ENCODE data around the gene NUDT8. TPM values are rescaled to one million over a fixed set of nuclear protein-coding genes. Genes with fewer than 3 reads are reported as not detected.

NUDT8 gene
- total and polyA plus RNA-seq, 10 of the 15 experiments (the other 5 are each of a cell fraction or from before 2014, with no cell fraction given), result 0.32 to 18.2 (median 9.8) TPM

GRCh38 chr11:67612751-67613150, 17.0 kb downstream of the NUDT8 start:
- RAD21 ChIA-PET (ENCODE audit: unreplicated experiment), result interaction anchor here (1.8 to 2.9 kb wide), 3 partner anchors 17 to 47 kb away, joined by 5 to 26 read pairs (median 21); partner anchors contain the start of genes GSTP1 and NUDT8
- H3K4me1 ChIP-seq (ENCODE audit: control insufficient read depth, insufficient read depth, low read length), result peaks cover 30% of the 10 kb centered on the region
- H3K4me2 ChIP-seq (ENCODE audit: control insufficient read depth, insufficient read depth), result no peak overlapping the region
- H4K20me1 ChIP-seq (ENCODE audit: control insufficient read depth, insufficient read depth), result no peaks in the 10 kb centered on the region
- FAIRE-seq, result no peak
- no peaks in the 10 kb centered on the region for H3K27me3 ChIP-seq (replicated peaks in 1 of 2; ENCODE audit: control insufficient read depth in 2 of 2, insufficient read depth in 2 of 2, low read length in 1 of 2)
- H3K9me3 ChIP-seq (replicated peaks; ENCODE audit: control insufficient read depth, insufficient read depth, low read length), result no peaks in the 10 kb centered on the region
- no peak for DNase-seq (ENCODE audit: low read depth, low spot score)
- in situ Hi-C loops (cut with MboI) (no loop called here), intact Hi-C loops (cut with micrococcal nuclease; ENCODE audit: unreplicated experiment) (loop anchor here (5.0 kb wide), 1 partner anchor 40 kb away; no protein-coding TSS in a partner anchor)
- peaks cover 6% of the 10 kb centered on the region for H3K79me2 ChIP-seq (ENCODE audit: control insufficient read depth, insufficient read depth, low read length)
- no peak overlapping the region for H3K9ac ChIP-seq (ENCODE audit: control insufficient read depth, insufficient read depth, low read length)
- CTCF ChIA-PET, result interaction anchor here (4.7 to 6.0 kb wide), 2 partner anchors 15 to 28 kb away, joined by 54 to 71 read pairs; partner anchors contain the start of genes GSTP1 and NUDT8
- no peak for ATAC-seq
- BruUV-seq (replicated peaks), result no TSS peak
- H3K36me3 ChIP-seq (ENCODE audit: control insufficient read depth in 2 of 2, insufficient read depth in 2 of 2, low read length in 1 of 2), result peaks cover 11 to 22% of the 10 kb centered on the region in 2 experiments; a peak in 3 of 4 replicates
- H3K27ac ChIP-seq (ENCODE audit: control insufficient read depth, insufficient read depth), result no peak overlapping the region
- SMC1A ChIA-PET (ENCODE audit: uncharacterized antibody, unreplicated experiment), result interaction anchor here (0.9 to 3.4 kb wide), 4 partner anchors 16 to 52 kb away, joined by 3 to 14 read pairs (median 4); partner anchors contain the start of gene NUDT8
- no peak overlapping the region for H2AFZ ChIP-seq (ENCODE audit: control insufficient read depth, low read depth, low read length)
- H3K4me3 ChIP-seq, result no peak overlapping the region
- POLR2A ChIA-PET, result interaction anchor here (3.5 kb wide), 1 partner anchor 29 kb away, joined by 25 read pairs; the partner anchor contains the start of gene GSTP1
- 98% methylated on average over 13 of the region's 13 CpGs for WGBS (ENCODE audit: insufficient coverage, insufficient replicate concordance, low lambda C conversion rate, missing lambda C conversion rate)
- TF ChIP-seq NR2F1 (conservative IDR thresholded peaks at IDR 0.05) (no peak), ZBTB33 (IDR thresholded peaks at IDR 0.05) (0 out of 2 replicates have a peak, but pooled peaks have one; percentile 36)
